ENCODE measurements around the gene SLC25A25. TPM values are rescaled to one million over a fixed set of nuclear protein-coding genes. Genes with fewer than 3 reads are reported as not detected.

The SLC25A25 gene
- total RNA-seq, 1 donor from 2014 or later, result 64.7 TPM

DNA sequence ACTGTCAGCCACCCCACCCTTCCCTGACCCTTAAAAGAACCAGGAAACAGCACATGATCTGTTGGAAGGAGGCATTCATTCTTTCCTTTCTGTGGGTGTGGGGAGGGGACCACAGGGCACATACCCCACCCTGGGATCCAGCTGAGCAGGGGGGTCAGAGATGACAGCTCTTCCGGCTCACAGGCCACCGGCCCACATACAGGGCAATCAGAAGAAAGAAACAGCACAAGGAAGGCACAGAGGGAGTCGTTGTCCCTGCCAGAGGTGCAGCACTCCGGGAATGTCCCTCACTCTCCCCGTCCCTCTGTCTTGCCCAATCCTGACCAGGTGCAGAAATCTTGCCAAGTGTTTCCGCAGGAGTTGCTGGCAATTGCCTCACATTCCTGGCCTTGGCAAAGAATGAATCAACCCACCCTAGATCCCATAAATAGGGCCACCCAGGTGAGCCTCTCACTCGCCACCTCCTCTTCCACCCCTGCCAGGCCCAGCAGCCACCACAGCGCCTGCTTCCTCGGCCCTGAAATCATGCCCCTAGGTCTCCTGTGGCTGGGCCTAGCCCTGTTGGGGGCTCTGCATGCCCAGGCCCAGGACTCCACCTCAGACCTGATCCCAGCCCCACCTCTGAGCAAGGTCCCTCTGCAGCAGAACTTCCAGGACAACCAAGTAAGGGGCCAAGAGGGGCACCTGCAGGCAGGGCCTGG lies 81.1 kb downstream of the SLC25A25 start, which contains the start of gene LCN2:
Gene LCN2, plus strand, starts transcription at position 453 of the 701 bp plus-strand sequence. Its CDS starts 73 bp downstream, at position 526.
- no peak for DNase-seq

DNA sequence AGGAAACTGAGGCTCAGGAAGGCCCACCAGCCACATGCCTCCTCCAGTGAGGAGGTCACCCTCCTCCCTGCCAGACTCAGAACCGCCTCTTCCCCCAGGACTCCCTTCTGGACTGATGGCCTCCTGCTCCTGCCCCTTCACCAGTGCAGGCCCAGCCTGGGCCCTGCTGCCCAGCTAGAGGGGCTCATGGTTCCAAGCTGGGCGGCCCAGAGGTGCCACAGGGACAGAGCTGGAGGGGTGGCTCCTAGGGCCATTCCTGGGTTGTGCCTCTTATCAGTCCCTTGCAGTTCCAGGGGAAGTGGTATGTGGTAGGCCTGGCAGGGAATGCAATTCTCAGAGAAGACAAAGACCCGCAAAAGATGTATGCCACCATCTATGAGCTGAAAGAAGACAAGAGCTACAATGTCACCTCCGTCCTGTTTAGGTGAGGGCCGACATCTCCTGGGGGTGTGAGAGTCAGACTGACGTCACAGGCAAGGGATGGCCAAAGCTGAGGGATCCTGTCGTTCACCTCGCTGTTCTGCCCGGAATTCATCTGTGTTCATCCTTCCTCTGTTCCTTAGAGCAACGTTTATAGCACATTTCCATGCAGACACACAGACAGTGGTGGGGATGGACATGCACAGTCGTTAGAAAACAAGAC lies 82.0 kb downstream of the SLC25A25 start:
- no peak for DNase-seq

DNA sequence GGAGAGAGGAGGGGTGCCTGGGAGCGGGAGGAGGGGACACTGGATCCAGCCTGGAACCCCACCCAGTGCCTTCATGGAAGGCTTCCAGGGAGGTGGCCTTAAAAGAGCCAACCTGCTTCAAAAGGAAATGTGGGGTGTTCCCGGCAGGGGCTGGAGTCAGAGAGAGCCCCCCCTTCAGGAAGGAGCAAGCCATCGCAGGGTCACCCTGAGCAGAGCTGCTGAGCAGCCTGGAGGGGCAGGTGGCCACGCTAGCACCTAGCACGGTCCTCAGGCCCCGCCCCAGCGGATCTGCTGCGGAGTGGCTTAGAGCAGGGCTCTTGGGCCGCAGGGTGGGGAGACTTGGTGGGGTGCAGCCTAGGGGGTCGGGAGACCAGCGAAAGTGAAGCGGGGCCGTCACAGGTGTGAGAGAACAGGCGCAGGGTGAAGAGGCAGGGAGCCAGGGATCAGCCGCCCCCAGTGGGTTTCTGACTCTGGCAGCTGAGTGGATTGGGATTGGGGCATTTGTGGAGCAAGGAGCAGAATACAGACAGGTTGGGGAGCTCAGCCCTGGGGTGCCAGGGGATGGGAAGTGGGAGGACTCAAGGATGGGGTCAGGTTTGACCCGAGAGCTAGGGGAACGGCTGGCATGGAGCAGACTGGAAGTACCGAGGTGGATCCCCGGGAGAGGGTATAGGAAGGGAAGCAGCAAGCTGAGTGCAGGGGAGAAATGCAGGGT lies 82.7 kb downstream of the SLC25A25 start:
- DNase-seq, result peak; percentile 28

DNA sequence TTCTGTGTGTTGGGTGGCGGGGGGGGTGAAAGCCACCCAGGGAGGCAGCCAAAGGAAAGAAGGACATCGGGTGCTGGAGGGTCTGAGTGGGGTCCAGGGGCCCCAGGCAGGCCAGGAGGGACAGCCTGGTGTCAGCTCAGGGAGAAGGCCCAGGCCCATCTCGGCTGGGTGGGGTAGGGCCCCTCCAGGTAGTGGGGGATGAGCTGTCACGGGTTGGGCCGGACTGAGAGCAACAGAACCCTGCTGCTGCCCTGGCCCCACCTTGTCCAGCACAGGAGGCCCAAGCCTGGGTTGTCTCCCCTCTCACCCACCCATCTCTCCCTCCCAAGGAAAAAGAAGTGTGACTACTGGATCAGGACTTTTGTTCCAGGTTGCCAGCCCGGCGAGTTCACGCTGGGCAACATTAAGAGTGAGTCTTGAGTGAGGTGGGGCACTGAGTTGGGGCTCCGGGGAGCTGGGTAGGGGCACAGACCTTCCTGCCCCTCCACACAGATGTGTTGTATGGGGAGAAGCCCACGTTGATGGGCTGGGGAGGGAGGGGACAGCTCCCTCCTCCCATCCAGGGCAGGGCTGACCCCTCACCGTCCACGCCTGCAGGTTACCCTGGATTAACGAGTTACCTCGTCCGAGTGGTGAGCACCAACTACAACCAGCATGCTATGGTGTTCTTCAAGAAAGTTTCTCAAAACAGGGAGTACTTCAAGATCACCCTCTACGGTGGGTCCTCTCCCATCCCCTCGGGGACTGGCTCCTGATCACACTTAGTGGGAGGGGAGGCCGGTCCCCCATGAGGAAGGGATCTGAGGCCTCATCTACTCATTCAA lies 83.5 kb downstream of the SLC25A25 start:
- no peak for DNase-seq

DNA sequence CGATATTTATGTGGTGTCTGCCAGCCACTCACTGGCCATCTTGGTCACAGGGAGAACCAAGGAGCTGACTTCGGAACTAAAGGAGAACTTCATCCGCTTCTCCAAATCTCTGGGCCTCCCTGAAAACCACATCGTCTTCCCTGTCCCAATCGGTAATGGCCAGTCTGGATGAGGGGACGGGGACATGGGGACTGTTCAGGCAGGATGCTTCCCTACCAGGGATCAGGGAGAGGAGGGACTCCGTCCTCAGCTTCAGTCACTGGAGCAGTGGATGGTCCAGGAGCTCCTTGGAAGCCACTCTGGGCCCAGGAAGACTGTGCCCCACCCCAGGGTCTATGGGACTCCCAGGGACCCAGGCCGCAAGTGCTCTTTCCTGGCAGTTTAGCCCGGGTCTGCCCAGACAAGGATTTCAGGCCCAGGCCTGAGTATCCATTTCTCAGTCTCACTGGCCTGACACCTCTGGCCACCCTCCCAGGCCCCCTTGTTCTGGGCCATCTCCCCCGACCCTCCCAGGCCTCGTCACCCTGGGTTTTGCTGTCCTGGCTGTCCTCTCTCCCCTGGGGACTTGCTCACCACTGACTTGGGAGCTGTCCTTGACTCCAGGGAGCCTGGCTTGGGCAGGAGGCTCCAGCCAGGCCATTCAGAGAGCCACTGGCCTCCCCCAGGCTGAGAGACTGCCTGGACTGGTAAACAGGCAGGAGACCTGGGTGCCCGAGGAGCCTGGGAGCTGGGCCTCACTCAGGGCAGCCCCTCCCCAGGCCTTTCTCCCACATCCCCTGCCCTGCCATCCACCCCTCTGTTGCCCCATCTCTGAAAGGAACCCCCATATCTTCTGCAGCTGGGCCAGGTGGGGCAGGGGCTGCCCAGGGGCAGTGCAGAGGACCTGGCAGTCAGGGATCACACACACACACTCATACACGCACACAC lies 84.4 kb downstream of the SLC25A25 start:
- no peak for DNase-seq

DNA sequence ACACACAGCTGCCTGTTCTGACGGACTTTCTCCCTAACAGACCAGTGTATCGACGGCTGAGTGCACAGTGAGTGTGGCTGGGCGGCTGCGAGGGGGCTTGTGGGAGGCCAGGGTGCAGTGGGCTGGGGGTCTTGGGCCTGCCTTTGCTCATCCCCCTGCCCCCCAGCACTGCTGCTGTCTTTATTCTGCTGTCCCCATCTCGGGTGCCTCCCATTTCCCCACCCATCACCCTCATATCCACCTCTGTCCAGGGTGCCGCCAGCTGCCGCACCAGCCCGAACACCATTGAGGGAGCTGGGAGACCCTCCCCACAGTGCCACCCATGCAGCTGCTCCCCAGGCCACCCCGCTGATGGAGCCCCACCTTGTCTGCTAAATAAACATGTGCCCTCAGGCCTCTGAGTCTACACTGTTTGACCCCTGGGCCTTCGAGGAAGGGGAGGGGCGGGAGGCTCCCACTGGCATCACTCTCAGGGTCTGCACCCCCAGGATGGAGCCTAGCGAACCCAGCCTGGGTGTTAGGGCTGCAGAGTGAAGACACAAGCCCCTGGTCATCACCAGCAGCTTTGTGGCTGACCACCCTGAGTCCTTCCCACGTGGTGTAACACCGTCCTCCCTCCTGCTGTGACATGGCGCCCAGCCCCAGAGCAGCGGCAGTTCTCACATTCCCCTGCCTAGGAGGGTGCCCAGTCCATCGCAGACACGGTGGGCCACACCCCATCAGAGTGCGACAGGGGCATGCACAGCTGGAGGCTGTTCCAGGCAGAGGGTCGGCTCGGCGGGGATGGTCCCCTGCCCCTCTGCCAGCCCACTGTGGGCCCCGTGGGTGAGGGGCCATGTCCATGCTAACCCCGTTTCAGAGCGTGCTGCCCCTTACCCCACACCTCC lies 85.3 kb downstream of the SLC25A25 start:
- DNase-seq, result no peak

DNA sequence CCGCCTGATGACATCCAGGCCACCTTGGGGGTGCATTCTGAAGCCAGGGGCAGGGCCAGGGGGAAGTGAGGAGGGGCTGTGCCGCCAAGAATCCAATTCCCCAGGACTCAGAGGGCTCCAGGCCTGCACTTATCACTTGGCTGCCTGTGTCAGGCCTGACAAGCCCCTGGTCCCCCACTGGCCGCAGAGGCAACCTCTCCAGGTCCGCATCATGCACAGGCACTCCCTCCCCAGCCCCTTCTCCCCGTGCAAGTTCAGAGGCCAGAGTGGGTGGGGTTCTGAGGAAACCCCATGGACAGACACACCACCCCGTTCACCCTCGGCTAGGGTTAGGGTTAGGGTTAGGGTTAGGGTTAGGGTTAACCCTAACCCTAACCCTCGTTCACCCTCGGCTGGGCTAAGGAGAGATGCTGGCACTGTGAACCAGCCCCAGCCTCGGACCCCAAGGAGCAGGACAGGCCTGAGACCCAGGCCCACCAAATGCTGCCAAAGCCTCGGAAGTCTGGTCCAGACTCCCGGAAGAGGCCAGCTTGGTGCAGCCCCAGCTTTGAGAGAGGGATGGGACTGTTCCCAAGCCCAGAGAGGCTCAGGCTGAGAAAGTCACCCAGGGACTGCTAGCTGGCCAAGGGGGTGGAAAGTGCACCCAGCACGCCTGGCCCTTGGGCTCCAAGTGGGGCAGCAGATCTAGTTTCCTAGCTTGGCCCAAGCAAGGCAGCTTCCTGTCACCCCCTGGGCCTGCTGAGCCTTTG lies 86.1 kb downstream of the SLC25A25 start:
- DNase-seq, result no peak

DNA sequence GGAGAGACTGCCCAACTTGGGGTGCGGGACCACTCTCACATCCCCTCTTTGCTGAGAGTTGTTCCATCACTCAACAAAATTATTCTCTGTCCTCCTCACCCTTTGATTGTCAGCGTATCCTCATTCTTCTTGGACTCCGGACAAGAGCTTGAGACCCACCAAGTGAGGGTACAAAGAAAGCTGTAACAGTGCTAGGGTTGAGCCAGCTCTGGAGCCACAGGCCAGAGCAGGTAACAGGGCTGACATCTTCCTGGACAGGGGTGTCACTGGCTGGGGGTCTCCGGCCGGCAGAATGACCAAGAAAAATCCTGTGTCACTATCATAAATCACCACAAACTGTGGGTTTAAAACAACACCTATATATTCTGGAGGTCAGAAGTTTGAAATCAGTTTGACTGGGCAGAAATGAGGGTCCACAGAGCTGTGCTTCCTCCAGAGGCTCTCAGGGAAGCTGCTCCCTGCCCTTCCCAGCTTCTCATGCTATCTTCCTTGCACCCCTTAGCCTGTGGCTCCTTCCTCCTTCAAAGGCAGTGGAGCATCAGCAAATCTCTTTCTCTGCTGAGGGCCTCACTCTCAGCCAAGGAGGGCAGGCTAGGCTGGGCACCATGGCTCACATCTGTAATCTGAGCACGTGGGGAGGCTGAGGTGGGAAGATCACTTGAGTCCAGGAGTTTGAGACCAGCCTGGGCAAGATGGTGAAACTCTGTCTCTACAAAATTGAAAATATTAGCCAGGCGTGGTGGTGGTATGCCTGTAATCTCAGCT lies 87.9 kb downstream of the SLC25A25 start:
- no peak for DNase-seq

Other genes starting within 250 kb of the SLC25A25 start
- 84.2 and 165 TPM in 2 replicates for gene ENG, start 213.6 kb upstream of the SLC25A25 start, total RNA-seq
- gene AK1, start 190.6 kb upstream of the SLC25A25 start, total RNA-seq, result 22.0 and 42.2 TPM in 2 replicates
- gene ST6GALNAC6, start 168.6 kb upstream of the SLC25A25 start, total RNA-seq, result 33.2 and 44.8 TPM in 2 replicates
- 50.0 and 98.0 TPM in 2 replicates for gene ST6GALNAC4, start 151.2 kb upstream of the SLC25A25 start, total RNA-seq
- 0.51 and 0.70 TPM in 2 replicates for gene PIP5KL1, start 137.5 kb upstream of the SLC25A25 start, total RNA-seq
- gene DPM2, start 130.4 kb upstream of the SLC25A25 start, total RNA-seq, result 8.5 and 9.9 TPM in 2 replicates
- gene EEIG1, start 87.2 kb upstream of the SLC25A25 start, total RNA-seq, result 8.3 and 34.4 TPM in 2 replicates
- gene NAIF1, start 912 bp upstream of the SLC25A25 start, total RNA-seq, result 12.8 and 13.8 TPM in 2 replicates
- 52.8 and 87.3 TPM in 2 replicates for gene PTGES2, start 59.5 kb downstream of the SLC25A25 start, total RNA-seq
- 0.14 TPM in 1 of 2 replicates, not detected in the other for gene LCN2, start 81.2 kb downstream of the SLC25A25 start, total RNA-seq
- 47.4 and 77.1 TPM in 2 replicates for gene BBLN, start 92.0 kb downstream of the SLC25A25 start, total RNA-seq
- gene CIZ1, start 123.3 kb downstream of the SLC25A25 start, total RNA-seq, result 16.7 and 37.9 TPM in 2 replicates
- gene DNM1, start 135.1 kb downstream of the SLC25A25 start, total RNA-seq, result 0.17 and 0.33 TPM in 2 replicates
- gene GOLGA2, start 207.8 kb downstream of the SLC25A25 start, total RNA-seq, result 68.6 and 76.2 TPM in 2 replicates
- 26.9 and 29.1 TPM in 2 replicates for gene SWI5, start 208.0 kb downstream of the SLC25A25 start, total RNA-seq

Measured in dermis blood vessel endothelial cell (primary cell).